ENCODE results near the gene PTPN3. TPM values are rescaled to one million over a fixed set of nuclear protein-coding genes. Genes with fewer than 3 reads are reported as not detected.

The PTPN3 gene
- polyA plus RNA-seq, 1 donor, result 37.5 TPM

GRCh38 chr9:109442716-109443115 is 55.4 kb downstream of the PTPN3 start:
- H3K27me3 ChIP-seq (ENCODE audit: control insufficient read depth, insufficient read depth, low read length), result no peaks in the 10 kb centered on the region
- peaks cover 8% of the 10 kb centered on the region for H3K4me1 ChIP-seq (ENCODE audit: control insufficient read depth, insufficient read depth, low read length)
- no peak overlapping the region for H3K27ac ChIP-seq (ENCODE audit: low read length)
- no peaks in the 10 kb centered on the region for H3K9me3 ChIP-seq (ENCODE audit: control insufficient read depth, low read depth, low read length)
- no peak for DNase-seq
- peaks cover 56% of the 10 kb centered on the region for H3K36me3 ChIP-seq (ENCODE audit: control insufficient read depth, insufficient read depth, low read length)
- no CpG with 5 or more reads among the region's 2 CpGs for whole genome bisulfite sequencing (ENCODE audit: insufficient coverage, low lambda C conversion rate)
- H3K4me3 ChIP-seq (ENCODE audit: low read length), result no peak overlapping the region

DNA sequence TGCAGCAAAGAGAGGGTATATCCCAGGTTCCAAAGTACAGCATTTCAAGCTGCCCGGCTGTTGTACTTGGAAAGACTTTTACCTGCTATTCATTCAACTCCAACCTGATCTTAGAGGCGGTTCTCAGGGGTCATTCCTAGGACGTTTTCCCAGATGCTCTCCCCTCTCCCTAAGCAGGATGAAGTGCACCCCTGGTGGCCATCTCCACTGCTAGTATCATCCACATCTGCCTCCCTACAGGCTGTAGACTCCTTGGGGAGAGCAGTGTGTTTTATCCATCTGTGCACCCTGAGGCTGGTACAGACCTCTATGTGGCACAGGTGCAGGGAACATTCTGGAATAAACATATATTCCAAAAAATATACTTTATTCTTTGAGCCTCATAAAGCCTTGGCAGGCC is 56.8 kb downstream of the PTPN3 start:
- H3K27ac ChIP-seq (ENCODE audit: low read length), result peak overlapping the region; percentile 50
- no CpG with 5 or more reads among the region's 3 CpGs for WGBS (ENCODE audit: insufficient coverage, low lambda C conversion rate)
- no peak for DNase-seq

DNA sequence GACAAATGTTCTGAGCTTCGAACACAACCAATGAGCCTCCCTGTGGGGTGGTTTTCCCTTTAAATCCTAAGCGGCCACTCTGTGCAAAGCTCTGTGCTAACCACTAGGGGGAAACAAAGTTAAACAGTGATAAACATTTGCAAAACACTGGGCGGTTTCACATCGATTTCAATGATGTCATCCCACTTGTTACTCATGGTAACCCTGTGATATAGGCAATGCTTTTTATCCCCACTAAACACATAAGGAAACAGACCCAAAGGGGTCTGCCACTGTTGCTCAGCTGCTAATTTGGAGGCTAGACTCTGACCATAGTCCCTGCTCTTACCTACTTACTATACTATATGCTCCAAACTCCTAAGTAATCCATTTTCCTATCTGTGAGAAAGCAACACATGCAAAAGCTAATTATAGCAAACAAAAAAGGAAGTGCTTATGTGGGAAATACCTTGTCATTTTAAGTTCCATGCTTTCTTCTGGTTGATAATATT is 57.3 kb downstream of the PTPN3 start:
- Histone ChIP-seq H3K4me3 (ENCODE audit: low read length) (no peak overlapping the region), H3K27ac (ENCODE audit: low read length) (peak overlapping the region; percentile 50), H3K27me3 (ENCODE audit: control insufficient read depth, insufficient read depth, low read length) (no peaks in the 10 kb centered on the region), H3K9me3 (ENCODE audit: control insufficient read depth, low read depth, low read length) (no peaks in the 10 kb centered on the region), H3K36me3 (ENCODE audit: control insufficient read depth, insufficient read depth, low read length) (peaks cover 50% of the 10 kb centered on the region), H3K4me1 (ENCODE audit: control insufficient read depth, insufficient read depth, low read length) (peaks cover 8% of the 10 kb centered on the region)
- WGBS (ENCODE audit: insufficient coverage, low lambda C conversion rate), result no CpG with 5 or more reads among the region's 4 CpGs
- DNase-seq, result peak; percentile 58 to 79

More for the DNA sequence above, 56.8 kb downstream of the PTPN3 start:
- Histone ChIP-seq H3K27me3 (ENCODE audit: control insufficient read depth, insufficient read depth, low read length) (no peaks in the 10 kb centered on the region), H3K36me3 (ENCODE audit: control insufficient read depth, insufficient read depth, low read length) (peaks cover 50% of the 10 kb centered on the region), H3K4me3 (ENCODE audit: low read length) (no peak overlapping the region), H3K9me3 (ENCODE audit: control insufficient read depth, low read depth, low read length) (no peaks in the 10 kb centered on the region), H3K4me1 (ENCODE audit: control insufficient read depth, insufficient read depth, low read length) (peaks cover 8% of the 10 kb centered on the region)

DNA sequence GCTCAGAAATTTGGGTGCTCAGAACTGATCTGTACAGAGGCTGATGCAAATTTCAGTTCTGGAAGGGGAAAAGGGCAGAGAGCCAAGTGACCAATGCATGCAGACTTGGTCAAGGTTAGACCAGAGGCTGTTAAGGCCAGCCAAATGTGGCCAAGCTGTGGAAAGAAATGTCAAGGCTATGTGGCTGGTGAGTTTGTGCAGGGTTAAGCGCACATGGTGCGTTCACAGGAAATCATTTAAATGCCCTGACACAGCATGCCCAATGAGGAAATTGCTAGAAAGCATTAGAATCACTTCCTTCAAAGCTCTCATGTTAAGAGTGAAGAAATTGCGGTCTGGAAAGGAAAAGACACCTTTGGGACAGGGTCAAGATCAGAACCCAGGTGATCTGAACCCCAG is 58.0 kb downstream of the PTPN3 start:
- no peak for DNase-seq
- H3K4me3 ChIP-seq (ENCODE audit: low read length), result no peak overlapping the region
- no peak overlapping the region for H3K27ac ChIP-seq (ENCODE audit: low read length)
- H3K36me3 ChIP-seq (ENCODE audit: control insufficient read depth, insufficient read depth, low read length), result peaks cover 56% of the 10 kb centered on the region
- 82% methylated on average over 2 of the region's 3 CpGs for WGBS (ENCODE audit: insufficient coverage, low lambda C conversion rate)
- H3K9me3 ChIP-seq (ENCODE audit: control insufficient read depth, low read depth, low read length), result no peaks in the 10 kb centered on the region
- no peaks in the 10 kb centered on the region for H3K27me3 ChIP-seq (ENCODE audit: control insufficient read depth, insufficient read depth, low read length)
- H3K4me1 ChIP-seq (ENCODE audit: control insufficient read depth, insufficient read depth, low read length), result peaks cover 8% of the 10 kb centered on the region

GRCh38 chr9:109439378-109440116 is 58.6 kb downstream of the PTPN3 start:
- WGBS (ENCODE audit: insufficient coverage, low lambda C conversion rate), result no CpG with 5 or more reads among the region's 8 CpGs
- H3K36me3 ChIP-seq (ENCODE audit: control insufficient read depth, insufficient read depth, low read length), result peaks cover 57% of the 10 kb centered on the region
- peaks cover 8% of the 10 kb centered on the region for H3K4me1 ChIP-seq (ENCODE audit: control insufficient read depth, insufficient read depth, low read length)
- no peaks in the 10 kb centered on the region for H3K27me3 ChIP-seq (ENCODE audit: control insufficient read depth, insufficient read depth, low read length)
- no peak overlapping the region for H3K27ac ChIP-seq (ENCODE audit: low read length)
- no peak for DNase-seq
- H3K4me3 ChIP-seq (ENCODE audit: low read length), result no peak overlapping the region
- no peaks in the 10 kb centered on the region for H3K9me3 ChIP-seq (ENCODE audit: control insufficient read depth, low read depth, low read length)

DNA sequence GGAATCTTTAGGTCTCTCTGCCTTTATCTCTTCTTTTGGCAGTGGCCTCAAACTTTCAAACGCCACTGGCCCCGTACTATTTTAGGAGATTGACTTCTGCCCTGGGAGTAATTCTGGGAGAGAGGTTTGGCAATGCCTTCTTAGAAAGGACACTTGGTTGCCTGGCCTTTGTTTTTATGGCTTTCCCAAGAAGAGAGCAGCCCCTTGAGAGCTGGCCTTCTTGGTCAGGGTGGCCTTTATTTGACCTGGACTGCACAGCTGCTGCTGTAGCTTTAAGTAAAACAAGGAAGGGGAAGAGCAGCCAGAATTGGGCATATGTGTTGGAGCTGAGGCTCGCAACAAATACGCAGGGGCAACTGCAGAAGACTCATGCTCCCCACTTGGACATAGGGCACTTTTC is 60.8 kb downstream of the PTPN3 start:
- Histone ChIP-seq H3K9me3 (ENCODE audit: control insufficient read depth, low read depth, low read length) (no peaks in the 10 kb centered on the region), H3K4me3 (ENCODE audit: low read length) (no peak overlapping the region), H3K27ac (ENCODE audit: low read length) (no peak overlapping the region), H3K4me1 (ENCODE audit: control insufficient read depth, insufficient read depth, low read length) (peaks cover 8% of the 10 kb centered on the region), H3K36me3 (ENCODE audit: control insufficient read depth, insufficient read depth, low read length) (peaks cover 57% of the 10 kb centered on the region), H3K27me3 (ENCODE audit: control insufficient read depth, insufficient read depth, low read length) (no peaks in the 10 kb centered on the region)
- WGBS (ENCODE audit: insufficient coverage, low lambda C conversion rate), result no CpG with 5 or more reads among the region's 4 CpGs
- DNase-seq, result no peak

GRCh38 chr9:109436071-109436470 is 62.0 kb downstream of the PTPN3 start:
- WGBS (ENCODE audit: insufficient coverage, low lambda C conversion rate), result 75% methylated on average over 2 of the region's 3 CpGs
- no peak for DNase-seq

DNA sequence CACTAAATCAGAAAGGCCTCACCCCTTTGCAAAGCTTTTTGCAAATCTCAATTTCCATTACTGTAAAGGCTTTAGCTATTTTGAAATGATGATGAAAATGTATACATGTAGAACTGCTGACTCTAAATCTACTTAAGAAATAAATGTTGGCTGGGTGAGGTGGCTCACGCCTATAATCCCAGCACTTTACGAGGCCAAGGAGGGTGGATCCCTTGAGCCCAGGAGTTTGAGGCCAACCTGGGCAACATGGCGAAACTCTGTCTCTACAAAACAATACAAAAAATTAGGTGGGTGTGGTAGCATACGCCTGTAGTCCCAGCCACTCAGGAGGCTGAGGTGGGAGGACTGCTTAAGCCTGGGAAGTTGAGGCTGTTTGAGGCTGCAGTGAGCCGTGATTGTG is 64.6 kb downstream of the PTPN3 start:
- H3K27ac ChIP-seq (ENCODE audit: low read length), result no peak overlapping the region
- DNase-seq, result no peak
- H3K27me3 ChIP-seq (ENCODE audit: control insufficient read depth, insufficient read depth, low read length), result no peaks in the 10 kb centered on the region
- no peaks in the 10 kb centered on the region for H3K4me1 ChIP-seq (ENCODE audit: control insufficient read depth, insufficient read depth, low read length)
- peaks cover 71% of the 10 kb centered on the region for H3K36me3 ChIP-seq (ENCODE audit: control insufficient read depth, insufficient read depth, low read length)
- H3K9me3 ChIP-seq (ENCODE audit: control insufficient read depth, low read depth, low read length), result no peaks in the 10 kb centered on the region
- WGBS (ENCODE audit: insufficient coverage, low lambda C conversion rate), result 100% methylated on average over 1 of the region's 5 CpGs
- no peak overlapping the region for H3K4me3 ChIP-seq (ENCODE audit: low read length)

More at GRCh38 chr9:109436071-109436470, 62.0 kb downstream of the PTPN3 start:
- Histone ChIP-seq H3K4me3 (ENCODE audit: low read length) (no peak overlapping the region), H3K27me3 (ENCODE audit: control insufficient read depth, insufficient read depth, low read length) (no peaks in the 10 kb centered on the region), H3K4me1 (ENCODE audit: control insufficient read depth, insufficient read depth, low read length) (peaks cover 3% of the 10 kb centered on the region), H3K9me3 (ENCODE audit: control insufficient read depth, low read depth, low read length) (no peaks in the 10 kb centered on the region), H3K36me3 (ENCODE audit: control insufficient read depth, insufficient read depth, low read length) (peaks cover 66% of the 10 kb centered on the region), H3K27ac (ENCODE audit: low read length) (no peak overlapping the region)

DNA sequence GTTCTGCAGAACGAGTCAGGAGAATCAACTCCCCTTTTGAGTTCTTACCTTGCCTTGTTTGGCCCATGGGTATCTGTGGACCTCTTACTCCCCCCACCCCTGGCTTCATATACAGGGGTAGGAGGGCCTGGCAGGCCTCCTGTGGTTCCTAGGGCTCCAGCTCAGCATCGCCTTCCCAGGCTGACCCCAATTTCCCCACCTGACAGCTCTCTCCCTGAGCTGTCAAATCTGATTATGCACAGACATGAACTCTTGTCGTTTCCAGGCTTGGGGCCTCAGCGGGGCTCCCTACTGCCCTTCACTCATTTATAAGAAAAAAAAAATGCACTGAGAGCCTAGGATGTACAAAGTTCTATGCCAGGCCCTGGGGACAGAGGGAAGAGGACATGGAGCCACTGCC is 67.9 kb downstream of the PTPN3 start:
- Histone ChIP-seq H3K4me3 (ENCODE audit: low read length) (no peak overlapping the region), H3K4me1 (ENCODE audit: control insufficient read depth, insufficient read depth, low read length) (no peaks in the 10 kb centered on the region), H3K36me3 (ENCODE audit: control insufficient read depth, insufficient read depth, low read length) (peaks cover 68% of the 10 kb centered on the region), H3K27me3 (ENCODE audit: control insufficient read depth, insufficient read depth, low read length) (no peaks in the 10 kb centered on the region), H3K27ac (ENCODE audit: low read length) (no peak overlapping the region), H3K9me3 (ENCODE audit: control insufficient read depth, low read depth, low read length) (no peaks in the 10 kb centered on the region)
- no CpG with 5 or more reads among the region's 4 CpGs for WGBS (ENCODE audit: insufficient coverage, low lambda C conversion rate)
- no peak for DNase-seq

- Histone ChIP-seq H3K36me3 (ENCODE audit: control insufficient read depth, insufficient read depth, low read length) (peaks cover 70% of the 10 kb centered on the region), H3K27ac (ENCODE audit: low read length) (no peak overlapping the region), H3K4me1 (ENCODE audit: control insufficient read depth, insufficient read depth, low read length) (no peaks in the 10 kb centered on the region), H3K4me3 (ENCODE audit: low read length) (no peak overlapping the region), H3K27me3 (ENCODE audit: control insufficient read depth, insufficient read depth, low read length) (no peaks in the 10 kb centered on the region), H3K9me3 (ENCODE audit: control insufficient read depth, low read depth, low read length) (no peaks in the 10 kb centered on the region)
- no CpG with 5 or more reads among the region's 6 CpGs for WGBS (ENCODE audit: insufficient coverage, low lambda C conversion rate)
- DNase-seq, result no peak
Observed at GRCh38 chr9:109428854-109429253, 69.3 kb downstream of the PTPN3 start.

GRCh38 chr9:109427886-109428285 is 70.2 kb downstream of the PTPN3 start:
- Histone ChIP-seq H3K9me3 (ENCODE audit: control insufficient read depth, low read depth, low read length) (no peaks in the 10 kb centered on the region), H3K27ac (ENCODE audit: low read length) (no peak overlapping the region), H3K27me3 (ENCODE audit: control insufficient read depth, insufficient read depth, low read length) (no peaks in the 10 kb centered on the region), H3K36me3 (ENCODE audit: control insufficient read depth, insufficient read depth, low read length) (peaks cover 60% of the 10 kb centered on the region), H3K4me3 (ENCODE audit: low read length) (no peak overlapping the region), H3K4me1 (ENCODE audit: control insufficient read depth, insufficient read depth, low read length) (no peaks in the 10 kb centered on the region)
- WGBS (ENCODE audit: insufficient coverage, low lambda C conversion rate), result 100% methylated on average over 1 of the region's 4 CpGs
- no peak for DNase-seq

Data from large intestine (tissue), 3 donors.